GM19239 (cell line): ENCODE measurements around the gene LMBR1.
A peak's percentile ranks its signal among the peaks of the same experiment; 100 is the strongest.
"Not testable (repeated sequence)": the region's sequence is repeated elsewhere in the genome, so short reads cannot be mapped to it uniquely, and the experiment has no call there.

ENCODE experiments used
- DNase-seq: peaks from one replicate; pipeline ENCODE4 v3.0.0; 2011; ENCODE audit warnings: low spot score; ENCODE audit not compliant: insufficient read length
- FAIRE-seq: peaks from 2 replicates; lab custom pipeline; 2011; peaks lifted over from hg19 to GRCh38; lab: Jason Lieb, UNC

LMBR1 gene

GRCh38 chr7:156819733-156820295, 73.2 kb downstream of the LMBR1 start:
- FAIRE-seq (no peak), DNase-seq (no peak)

GRCh38 chr7:156818133-156818532, 74.8 kb downstream of the LMBR1 start:
- FAIRE-seq (no peak), DNase-seq (no peak)

GRCh38 chr7:156816943-156817572, 75.9 kb downstream of the LMBR1 start:
- peak; percentile 33 for FAIRE-seq
- DNase-seq, result no peak

- no peak for FAIRE-seq
- no peak for DNase-seq
Measured at GRCh38 chr7:156811706-156812105, 81.3 kb downstream of the LMBR1 start.

GRCh38 chr7:156803656-156804055, 89.3 kb downstream of the LMBR1 start:
- FAIRE-seq, DNase-seq: not testable (repeated sequence)

GRCh38 chr7:156802214-156802613, 90.8 kb downstream of the LMBR1 start:
- no peak for DNase-seq
- no peak for FAIRE-seq

- FAIRE-seq, result no peak
- no peak for DNase-seq
Measured at GRCh38 chr7:156795415-156795814, 97.6 kb downstream of the LMBR1 start.

- DNase-seq (no peak), FAIRE-seq (no peak)
Measured at GRCh38 chr7:156793334-156793733, 99.6 kb downstream of the LMBR1 start.

- FAIRE-seq, result no peak
- DNase-seq, result no peak
Measured at GRCh38 chr7:156792611-156793010, 100.4 kb downstream of the LMBR1 start.

GRCh38 chr7:156791241-156791640, 101.7 kb downstream of the LMBR1 start:
- DNase-seq (no peak), FAIRE-seq (no peak)

GRCh38 chr7:156790264-156790663, 102.7 kb downstream of the LMBR1 start:
- no peak for DNase-seq
- FAIRE-seq, result no peak

GRCh38 chr7:156785998-156786543, 106.9 kb downstream of the LMBR1 start:
- FAIRE-seq, result no peak
- no peak for DNase-seq

GRCh38 chr7:156783864-156784263, 109.1 kb downstream of the LMBR1 start:
- FAIRE-seq (no peak), DNase-seq (no peak)

- FAIRE-seq, result no peak
Measured at GRCh38 chr7:156781972-156782371, 111.0 kb downstream of the LMBR1 start.

GRCh38 chr7:156780724-156781455, 112.1 kb downstream of the LMBR1 start:
- FAIRE-seq, result peak; percentile 86
- peak; percentile 28 for DNase-seq

More at GRCh38 chr7:156781972-156782371, 111.0 kb downstream of the LMBR1 start:
- DNase-seq, result no peak

GRCh38 chr7:156778668-156779067, 114.3 kb downstream of the LMBR1 start:
- DNase-seq (no peak), FAIRE-seq (no peak)

GRCh38 chr7:156778201-156778600, 114.8 kb downstream of the LMBR1 start:
- FAIRE-seq (peak; percentile 45), DNase-seq (no peak)

- FAIRE-seq (peak; percentile 55), DNase-seq (no peak)
Measured at GRCh38 chr7:156777364-156778069, 115.5 kb downstream of the LMBR1 start.

- DNase-seq, result no peak
- FAIRE-seq, result no peak
Measured at GRCh38 chr7:156776527-156776926, 116.5 kb downstream of the LMBR1 start.

- DNase-seq (no peak), FAIRE-seq (peak; percentile 60)
Measured at GRCh38 chr7:156773966-156774365, 119.0 kb downstream of the LMBR1 start.

- no peak for FAIRE-seq
- no peak for DNase-seq
Measured at GRCh38 chr7:156772725-156773124, 120.3 kb downstream of the LMBR1 start.
